ENCODE results near the gene PPM1A. TPM values are rescaled to one million over a fixed set of nuclear protein-coding genes. Genes with fewer than 3 reads are reported as not detected.
"Not testable (repeated sequence)": the region's sequence is repeated elsewhere in the genome, so short reads cannot be mapped to it uniquely, and the experiment has no call there.

Gene PPM1A
- total RNA-seq, 1 donor: 13.2 TPM

- DNase-seq (ENCODE audit: low read depth in 2 of 3, low spot score in 2 of 3): no peak
Measured at GRCh38 chr14:60315196-60315990, 66.4 kb downstream of the PPM1A start.

DNA sequence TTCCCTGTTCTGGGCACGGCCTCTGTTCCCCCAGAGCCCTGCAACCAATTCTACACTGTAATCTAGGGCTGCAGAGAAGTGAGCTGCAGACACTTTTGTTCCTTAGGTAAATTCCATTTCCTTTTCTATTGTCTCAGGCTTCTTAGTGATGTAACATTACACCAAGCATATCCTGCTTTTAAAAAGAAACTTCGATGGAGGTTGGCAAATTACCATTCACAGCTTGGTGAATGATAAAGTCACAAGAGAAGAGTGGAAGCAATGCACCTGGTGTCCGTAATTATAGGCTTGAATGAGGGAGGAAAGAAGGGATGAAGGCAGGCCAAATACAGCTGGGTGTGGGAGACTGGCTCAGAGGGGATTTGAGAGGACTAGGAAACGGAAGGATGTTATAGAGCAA is 68.6 kb downstream of the PPM1A start:
- DNase-seq (ENCODE audit: low read depth in 2 of 3, low spot score in 2 of 3): no peak

DNA sequence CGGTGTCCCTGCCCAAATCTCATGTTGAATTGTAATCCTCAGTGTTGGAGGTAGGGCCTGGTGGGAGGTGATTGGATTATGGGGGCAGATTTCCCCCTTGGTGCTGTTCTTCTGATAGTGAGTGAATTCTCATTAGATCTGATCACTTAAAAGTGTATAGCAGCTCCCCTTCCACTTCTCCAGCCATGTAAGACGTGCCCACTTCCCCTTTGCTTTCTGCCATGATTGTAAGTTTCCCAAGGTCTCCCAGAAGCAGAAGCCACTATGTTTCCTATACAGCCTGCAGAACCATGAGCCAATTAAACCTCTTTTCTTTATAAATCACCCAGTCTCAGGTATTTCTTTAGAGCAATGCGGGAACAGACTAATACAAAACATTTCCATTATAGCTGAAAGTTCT is 71.8 kb downstream of the PPM1A start:
- not testable (repeated sequence) for DNase-seq (ENCODE audit: low read depth in 2 of 3, low spot score in 2 of 3)

- no peak for DNase-seq (ENCODE audit: low read depth in 2 of 3, low spot score in 2 of 3)
Measured at GRCh38 chr14:60323199-60323896, 74.3 kb downstream of the PPM1A start.

DNA sequence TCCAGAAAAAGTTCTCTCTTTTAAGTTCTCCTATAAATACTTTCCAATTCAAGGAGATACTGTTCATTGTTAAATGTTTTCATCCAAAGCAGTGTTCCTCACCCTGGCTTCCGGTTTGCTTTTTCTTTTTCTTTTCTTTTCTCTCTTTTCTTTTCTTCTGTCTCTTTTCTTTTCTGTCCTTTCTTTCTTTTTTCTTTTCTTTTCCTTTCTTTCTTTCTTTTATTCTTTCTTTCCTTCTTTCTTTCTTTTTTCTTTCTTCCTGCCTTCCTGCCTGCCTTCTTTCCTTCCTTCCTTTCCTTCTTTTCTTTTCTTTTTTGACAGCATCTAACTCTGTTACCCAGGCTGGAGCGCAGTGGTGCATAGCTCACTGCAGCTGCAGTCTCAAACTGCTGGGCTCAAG is 75.8 kb downstream of the PPM1A start:
- DNase-seq (ENCODE audit: low read depth in 2 of 3, low spot score in 2 of 3): no peak

GRCh38 chr14:60326274-60326673 is 77.3 kb downstream of the PPM1A start:
- DNase-seq (ENCODE audit: low read depth in 2 of 3, low spot score in 2 of 3): no peak

DNA sequence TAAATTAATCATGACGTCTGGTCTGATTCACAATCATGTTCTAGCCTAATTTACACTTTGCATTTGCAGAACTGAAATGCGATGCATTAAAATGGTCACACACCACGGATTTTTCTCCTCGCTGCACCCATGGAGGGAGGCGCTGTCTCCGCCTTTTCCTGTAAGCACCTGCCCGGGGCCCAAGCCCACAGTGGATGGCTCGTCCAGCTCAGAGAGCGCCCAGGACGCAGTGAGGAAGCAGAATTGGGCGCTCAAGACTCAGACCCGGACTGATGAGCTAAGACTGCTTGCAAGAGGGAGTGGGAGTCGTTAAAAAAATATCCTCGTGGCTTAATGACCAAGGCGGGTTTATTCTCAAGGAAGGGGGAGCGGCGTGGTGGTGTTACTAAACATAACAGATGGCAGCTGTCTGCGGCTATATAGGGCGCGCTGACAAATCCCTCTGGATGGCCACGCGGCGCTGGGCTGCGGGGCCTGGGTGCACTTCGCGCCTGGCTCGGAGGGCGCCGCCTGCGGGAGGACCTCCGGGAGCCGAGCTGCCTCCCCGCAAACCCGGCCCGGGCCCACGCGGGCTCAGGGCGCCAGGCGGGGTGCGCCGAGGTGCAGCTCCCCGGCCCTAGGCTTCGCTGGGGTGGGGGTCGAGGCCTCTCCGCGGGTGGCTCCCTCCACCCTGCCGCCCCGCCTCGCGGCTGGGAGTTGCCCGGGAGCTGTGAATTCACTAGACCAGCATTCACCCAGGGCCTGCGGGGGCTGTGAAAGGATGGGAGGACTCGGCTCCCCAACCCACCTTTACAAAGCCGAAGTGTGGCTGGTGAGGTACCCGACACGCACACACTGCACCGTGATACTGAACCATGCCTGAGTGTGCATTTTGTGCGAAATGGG is 78.7 kb downstream of the PPM1A start:
- peak in 2 of 3 donors; percentile 37 to 59 for DNase-seq (ENCODE audit: low read depth in 2 of 3, low spot score in 2 of 3)

DNA sequence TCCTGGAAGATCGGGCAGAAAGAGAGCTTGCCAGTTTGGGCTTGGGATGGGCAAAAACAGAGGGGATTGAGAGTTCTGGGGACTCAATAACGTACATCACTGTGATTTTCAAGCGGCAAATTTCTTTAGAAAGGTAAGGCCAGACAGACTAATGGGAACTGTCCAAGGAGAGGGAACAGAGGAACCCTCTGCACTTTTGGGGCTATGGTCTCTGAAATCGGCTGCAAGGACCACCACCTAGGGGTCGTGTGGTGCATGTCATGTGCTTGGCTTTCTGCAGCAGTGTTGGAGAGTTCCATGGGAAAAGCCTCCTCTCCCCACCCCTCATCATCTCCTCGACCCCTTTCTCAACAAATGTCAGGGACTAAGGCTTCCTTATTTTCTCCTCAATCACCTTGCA is 79.6 kb downstream of the PPM1A start:
- DNase-seq (ENCODE audit: low read depth in 2 of 3, low spot score in 2 of 3): no peak

DNA sequence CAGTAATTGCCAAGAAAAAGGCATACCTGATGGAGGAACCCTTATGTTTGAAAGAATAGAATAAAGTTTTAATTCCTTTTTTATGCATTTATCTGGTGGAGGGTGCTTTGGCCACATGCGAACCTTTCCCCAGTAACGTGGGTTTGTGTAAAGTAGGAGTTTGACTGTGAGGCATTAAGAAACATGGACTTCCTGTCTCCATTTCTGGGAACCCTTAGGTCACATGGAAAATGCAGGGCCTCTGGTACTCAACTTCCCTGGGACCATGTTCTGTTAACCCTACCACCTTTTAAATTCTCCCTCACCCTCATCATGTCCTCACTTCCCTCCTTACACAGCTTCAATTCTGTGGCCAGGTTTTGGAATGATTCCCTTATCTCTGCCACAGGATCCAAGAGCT is 80.3 kb downstream of the PPM1A start:
- no peak for DNase-seq (ENCODE audit: low read depth in 2 of 3, low spot score in 2 of 3)

DNA sequence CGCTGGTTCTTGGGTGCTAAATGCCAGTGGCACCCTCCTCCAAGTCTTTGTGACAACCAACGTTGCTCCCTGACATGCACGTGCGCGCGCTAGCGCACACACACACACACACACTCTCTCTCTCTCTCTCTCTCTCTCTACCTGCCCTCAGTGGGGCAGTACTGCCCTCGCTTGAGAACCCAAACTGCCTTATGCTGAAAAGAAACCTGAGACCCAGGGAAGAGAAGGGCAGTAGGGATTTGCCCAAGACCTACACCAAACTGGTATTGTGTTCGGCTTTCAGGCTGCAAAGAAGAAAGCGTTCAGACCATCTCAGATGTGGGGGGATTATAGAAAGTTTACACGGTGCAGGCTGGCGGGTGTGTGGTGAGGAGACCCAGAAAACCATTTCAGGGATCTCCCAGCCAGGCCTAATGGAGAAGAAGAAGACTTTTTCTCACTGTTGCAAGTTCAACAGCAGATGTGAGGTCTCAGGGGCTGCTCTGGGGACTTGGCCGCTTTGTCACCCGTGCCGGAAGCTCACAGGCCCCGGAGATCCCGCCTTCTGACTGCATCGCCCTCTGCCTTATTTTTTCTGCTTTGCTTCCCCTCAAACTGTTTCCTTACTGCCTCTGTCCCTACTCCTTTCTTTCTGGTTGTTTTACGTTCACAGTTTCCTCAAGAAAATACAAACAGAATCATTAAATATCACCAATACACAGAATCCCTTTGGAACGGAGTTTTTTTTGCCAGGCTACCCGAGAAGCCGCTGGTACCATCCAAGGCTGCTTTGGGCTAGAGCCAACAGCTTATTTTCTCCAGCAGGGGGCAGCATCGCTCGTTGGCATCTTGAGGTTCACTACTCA is 82.4 kb downstream of the PPM1A start:
- peak; percentile 54 to 89 (median 78) for DNase-seq (ENCODE audit: low read depth in 2 of 3, low spot score in 2 of 3)

DNA sequence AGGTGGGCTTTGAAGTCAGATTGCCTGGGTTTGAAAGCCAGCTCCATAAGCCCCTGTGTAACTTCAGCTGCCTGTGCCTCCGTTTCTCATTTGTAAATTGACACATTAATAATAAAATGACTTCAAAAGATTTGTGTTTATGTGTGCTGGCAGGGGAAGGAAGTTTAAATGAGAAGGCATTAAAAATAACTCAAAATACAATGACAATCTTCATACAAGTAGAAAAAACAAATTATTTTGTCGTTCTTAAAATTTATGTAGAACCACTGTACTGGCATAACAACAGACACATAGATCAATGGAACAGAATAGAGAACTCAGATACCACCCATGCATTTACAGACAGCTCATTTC is 83.0 kb downstream of the PPM1A start:
- DNase-seq (ENCODE audit: low read depth in 2 of 3, low spot score in 2 of 3): no peak

- DNase-seq (ENCODE audit: low read depth in 2 of 3, low spot score in 2 of 3): no peak
Measured at GRCh38 chr14:60332869-60333268, 83.8 kb downstream of the PPM1A start.

- no peak for DNase-seq (ENCODE audit: low read depth in 2 of 3, low spot score in 2 of 3)
Measured at GRCh38 chr14:60339571-60339970, 90.5 kb downstream of the PPM1A start.

DNA sequence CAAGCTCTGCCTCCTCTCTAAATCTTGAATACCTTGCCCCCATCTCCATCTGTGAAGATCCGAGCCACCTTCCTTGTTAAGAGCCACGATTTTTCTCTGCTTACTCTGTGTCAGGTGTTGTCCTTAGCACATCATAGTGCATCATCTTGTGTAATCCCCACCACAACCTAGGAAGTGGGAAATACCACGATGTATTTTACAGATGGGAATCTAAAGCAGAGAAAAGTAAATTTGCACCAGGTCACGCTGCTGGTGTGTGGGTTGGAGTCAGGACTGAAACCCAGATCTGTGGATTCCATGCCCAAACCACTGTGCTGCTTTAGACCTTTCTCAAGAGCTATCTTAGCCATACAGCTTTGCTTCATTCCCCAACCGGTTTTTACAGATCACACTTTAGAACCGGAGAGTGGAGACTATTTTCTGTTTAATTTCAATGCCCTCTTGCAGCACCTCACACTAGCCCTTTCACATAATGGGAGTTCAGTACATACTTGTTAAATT is 94.6 kb downstream of the PPM1A start:
- DNase-seq (ENCODE audit: low read depth in 2 of 3, low spot score in 2 of 3): no peak

- DNase-seq (ENCODE audit: low read depth in 2 of 3, low spot score in 2 of 3): no peak
Measured at GRCh38 chr14:60344751-60345150, 95.7 kb downstream of the PPM1A start.

DNA sequence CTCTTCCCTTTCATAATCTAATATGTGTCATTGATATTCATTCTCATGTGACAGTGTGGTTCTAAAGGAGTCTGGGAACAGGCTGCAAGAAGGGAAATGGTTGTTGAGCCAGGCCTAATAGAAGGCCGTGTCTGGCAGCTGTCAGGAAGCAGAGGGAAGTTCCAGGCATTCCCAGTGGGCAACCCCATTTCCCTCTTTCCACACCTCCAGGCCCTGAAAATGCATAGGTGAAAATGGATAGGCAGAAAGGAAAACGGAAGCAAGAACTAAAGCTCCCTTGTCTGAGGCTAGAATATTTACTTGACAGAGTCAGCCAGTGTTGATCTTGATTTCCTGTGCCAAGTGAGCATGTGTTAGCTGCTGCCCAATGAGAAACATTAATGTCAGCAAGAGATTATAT is 97.7 kb downstream of the PPM1A start:
- no peak for DNase-seq (ENCODE audit: low read depth in 2 of 3, low spot score in 2 of 3)

DNA sequence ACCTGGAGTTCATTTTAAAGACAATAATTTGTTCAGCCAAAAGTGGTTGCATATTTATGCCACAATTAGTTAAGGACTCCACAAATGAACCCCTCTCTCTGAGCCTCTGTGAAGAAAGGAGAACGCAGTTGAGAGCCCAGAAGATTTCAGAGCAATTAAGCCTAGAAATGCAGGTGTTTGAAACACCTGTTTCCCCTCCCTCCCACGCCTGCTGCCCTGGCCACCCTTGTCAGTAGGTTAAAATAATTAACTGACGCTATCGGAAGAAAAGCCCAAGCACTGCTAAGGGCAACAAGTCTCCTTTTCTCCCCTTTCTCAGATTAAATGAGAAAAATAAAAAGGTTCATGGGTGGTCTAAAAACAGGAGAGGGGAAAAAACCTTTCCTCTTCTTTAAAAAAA is 99.2 kb downstream of the PPM1A start:
- no peak for DNase-seq (ENCODE audit: low read depth in 2 of 3, low spot score in 2 of 3)
